ENCODE data around the gene PAK2.
"Not testable (repeated sequence)": the region's sequence is repeated elsewhere in the genome, so short reads cannot be mapped to it uniquely, and the experiment has no call there.

The PAK2 gene

GRCh38 chr3:196736670-196737374 is 2.8 kb upstream of the PAK2 start:
- DNase-seq (ENCODE audit: low read depth in 2 of 2), result no peak

- no peak for DNase-seq (ENCODE audit: low read depth in 2 of 2)
These were observed 2.0 kb upstream of the PAK2 start for GRCh38 chr3:196737655-196738054.

GRCh38 chr3:196740481-196741248 is 1.0 kb downstream of the PAK2 start:
- peak in 1 of 2 donors; percentile 4 for DNase-seq (ENCODE audit: low read depth in 2 of 2)

GRCh38 chr3:196741249-196741889 is 1.7 kb downstream of the PAK2 start:
- no peak for DNase-seq (ENCODE audit: low read depth in 2 of 2)

- not testable (repeated sequence) for DNase-seq (ENCODE audit: low read depth in 2 of 2)
These were observed 3.9 kb downstream of the PAK2 start for GRCh38 chr3:196743569-196743968.

GRCh38 chr3:196749125-196749524 is 9.5 kb downstream of the PAK2 start:
- no peak for DNase-seq (ENCODE audit: low read depth in 2 of 2)

- DNase-seq (ENCODE audit: low read depth in 2 of 2), result no peak
These were observed 13.5 kb downstream of the PAK2 start for GRCh38 chr3:196753201-196753600.

- DNase-seq (ENCODE audit: low read depth in 2 of 2), result no peak
These were observed 14.7 kb downstream of the PAK2 start for GRCh38 chr3:196754091-196754981.

- no peak for DNase-seq (ENCODE audit: low read depth in 2 of 2)
These were observed 17.1 kb downstream of the PAK2 start for GRCh38 chr3:196756732-196757131.

GRCh38 chr3:196757876-196758739 is 18.5 kb downstream of the PAK2 start:
- no peak for DNase-seq (ENCODE audit: low read depth in 2 of 2)

- DNase-seq (ENCODE audit: low read depth in 2 of 2), result no peak
These were observed 23.5 kb downstream of the PAK2 start for GRCh38 chr3:196763179-196763578.

GRCh38 chr3:196765454-196765853 is 25.8 kb downstream of the PAK2 start:
- no peak for DNase-seq (ENCODE audit: low read depth in 2 of 2)

- no peak for DNase-seq (ENCODE audit: low read depth in 2 of 2)
These were observed 31.4 kb downstream of the PAK2 start for GRCh38 chr3:196771067-196771466.

- no peak for DNase-seq (ENCODE audit: low read depth in 2 of 2)
These were observed 32.4 kb downstream of the PAK2 start for GRCh38 chr3:196772102-196772501.

GRCh38 chr3:196772897-196773296 is 33.2 kb downstream of the PAK2 start:
- DNase-seq (ENCODE audit: low read depth in 2 of 2), result no peak

- DNase-seq (ENCODE audit: low read depth in 2 of 2), result no peak
These were observed 34.6 kb downstream of the PAK2 start for GRCh38 chr3:196774191-196774820.

GRCh38 chr3:196774848-196775422 is 35.3 kb downstream of the PAK2 start:
- no peak for DNase-seq (ENCODE audit: low read depth in 2 of 2)

- DNase-seq (ENCODE audit: low read depth in 2 of 2), result no peak
These were observed 36.3 kb downstream of the PAK2 start for GRCh38 chr3:196775938-196776337.

GRCh38 chr3:196777836-196778235 is 38.2 kb downstream of the PAK2 start:
- DNase-seq (ENCODE audit: low read depth in 2 of 2), result no peak

- DNase-seq (ENCODE audit: low read depth in 2 of 2), result no peak
These were observed 39.1 kb downstream of the PAK2 start for GRCh38 chr3:196778755-196779154.
